H1 (cell line): ENCODE measurements around the gene RBM4. TPM values are rescaled to one million over a fixed set of nuclear protein-coding genes. Genes with fewer than 3 reads are reported as not detected.

Experiments used
- CHD7 ChIP-seq: fragments of 300-600 bp; sonication (generic); IDR thresholded peaks from 2 replicates; pipeline ENCODE4 v1.7.1; 2012; ENCODE audit warnings: low read length, moderate library complexity, mild to moderate bottlenecking, inconsistent platforms; ENCODE audit not compliant: insufficient replicate concordance
- RFX5 ChIP-seq: IDR thresholded peaks from 2 replicates; pipeline ENCODE4 v1.6.1; 2011; ENCODE audit warnings: low read depth, low read length, improper control_type of control experiment, borderline replicate concordance
- RXRA ChIP-seq: IDR thresholded peaks from 2 replicates; pipeline ENCODE4 v1.6.1; 2011; ENCODE audit warnings: low read depth, mild to moderate bottlenecking, low read length, moderate library complexity; ENCODE audit not compliant: insufficient read depth
- polyA plus RNA-seq, 7 experiments: library from polyadenylated mRNA; depleted of rRNA in 3 of 7; stranded (reverse) in 5 of 7; unstranded in 2 of 7; fragments of >200 nt in 5 of 7; fragments of 200-250 nt in 2 of 7; gene quantifications; 1 replicate in 5 of 7; 2 replicates in 1 of 7; 4 replicates in 1 of 7; pipeline versions ENCODE4 v1.2.1 to v1.2.3, GENCODE V29; 2011 to 2013; ENCODE audit warnings: missing spikeins in 2 of 7, mixed read lengths in 2 of 7
- total RNA-seq: library from RNA; stranded (reverse); fragmentation: NEBNext Ultra II Directional; extraction: Animal tissue kit (Norgen Biotek cat#: 25700); gene quantifications from 2 replicates; pipeline ENCODE4 v1.2.1, GENCODE V29; 2021

The RBM4 gene
- total and polyA plus RNA-seq, 2 of the 8 experiments (the other 6 are each of a cell fraction or from before 2014, with no cell fraction given): 192 to 330 TPM

- TF ChIP-seq CHD7 (no peak), RFX5 (no peak), RXRA (no peak)
Observed at GRCh38 chr11:66663741-66664296, 25.3 kb downstream of the RBM4 start (continued).
